Measurements from ENCODE around the gene MYO16.

DNA sequence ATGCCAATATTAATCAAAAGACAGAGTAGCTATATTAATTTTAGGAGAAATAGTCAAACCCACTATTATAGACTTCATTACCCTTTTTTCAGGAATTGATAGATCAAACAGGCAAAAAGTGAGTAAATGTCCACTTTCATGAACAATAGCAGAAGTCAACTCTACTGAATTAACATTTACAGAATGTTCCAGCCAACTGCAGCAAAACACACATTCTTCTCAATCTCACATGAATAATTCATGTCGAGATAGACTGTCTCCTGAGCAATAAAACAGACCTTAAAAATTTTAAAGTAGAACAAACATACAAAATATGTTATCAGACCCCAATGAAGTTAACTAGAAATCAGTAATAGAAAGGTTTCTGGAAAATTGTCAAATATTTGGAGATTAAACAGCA, 118.4 kb downstream of the MYO16 start:
- TF ChIP-seq, protein P1, sequence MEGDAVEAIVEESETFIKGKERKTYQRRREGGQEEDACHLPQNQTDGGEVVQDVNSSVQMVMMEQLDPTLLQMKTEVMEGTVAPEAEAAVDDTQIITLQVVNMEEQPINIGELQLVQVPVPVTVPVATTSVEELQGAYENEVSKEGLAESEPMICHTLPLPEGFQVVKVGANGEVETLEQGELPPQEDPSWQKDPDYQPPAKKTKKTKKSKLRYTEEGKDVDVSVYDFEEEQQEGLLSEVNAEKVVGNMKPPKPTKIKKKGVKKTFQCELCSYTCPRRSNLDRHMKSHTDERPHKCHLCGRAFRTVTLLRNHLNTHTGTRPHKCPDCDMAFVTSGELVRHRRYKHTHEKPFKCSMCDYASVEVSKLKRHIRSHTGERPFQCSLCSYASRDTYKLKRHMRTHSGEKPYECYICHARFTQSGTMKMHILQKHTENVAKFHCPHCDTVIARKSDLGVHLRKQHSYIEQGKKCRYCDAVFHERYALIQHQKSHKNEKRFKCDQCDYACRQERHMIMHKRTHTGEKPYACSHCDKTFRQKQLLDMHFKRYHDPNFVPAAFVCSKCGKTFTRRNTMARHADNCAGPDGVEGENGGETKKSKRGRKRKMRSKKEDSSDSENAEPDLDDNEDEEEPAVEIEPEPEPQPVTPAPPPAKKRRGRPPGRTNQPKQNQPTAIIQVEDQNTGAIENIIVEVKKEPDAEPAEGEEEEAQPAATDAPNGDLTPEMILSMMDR (IDR thresholded peaks at IDR 0.05) = no peak
- TF ChIP-seq POLR2A (IDR thresholded peaks at IDR 0.05) = no peak
